Stimulated activated naive B cell treated with anti-CD40 and anti-IgM and Interleukin-4, amounts not matched to agents 10 μg/mL and 1 μg/mL and 100 μg/mL, for 72 hours (primary cell): Measurements from ENCODE around the gene SMIM5.

Experiments
- ATAC-seq, 2 donors: fragments of 150-1000 bp; cut with Tn5 transposase; replicated peaks; 2 replicates each; pipeline ENCODE4 v1.10.0; 2021; ENCODE audit warnings: moderate library complexity in 1 of 2
- DNase-seq: peaks from one replicate; pipeline ENCODE4 v3.0.0; 2021
- H3K27ac Mint-ChIP-seq: one replicate; pipeline ENCODE4 v1.8.0; 2022; ENCODE audit warnings: mild to moderate bottlenecking, mixed read lengths
- H3K27me3 Mint-ChIP-seq, 2 donors: one replicate each; pipeline ENCODE4 v1.8.0; 2022; ENCODE audit warnings: mixed read lengths in 2 of 2
- H3K36me3 Mint-ChIP-seq, 2 donors: one replicate each; pipeline ENCODE4 v1.8.0; 2022; ENCODE audit warnings: mixed read lengths in 2 of 2, mild to moderate bottlenecking in 1 of 2
- H3K4me1 Mint-ChIP-seq, 2 donors: one replicate each; pipeline ENCODE4 v1.8.0; 2022; ENCODE audit warnings: mixed read lengths in 2 of 2, mild to moderate bottlenecking in 1 of 2
- H3K4me3 Mint-ChIP-seq, 2 donors: one replicate each; pipeline ENCODE4 v1.8.0; 2022; ENCODE audit warnings: mild to moderate bottlenecking in 2 of 2, mixed read lengths in 2 of 2, moderate library complexity in 1 of 2
- H3K9me3 Mint-ChIP-seq, 2 donors: one replicate each; pipeline ENCODE4 v1.8.0; 2022; ENCODE audit warnings: mixed read lengths in 2 of 2, mild to moderate bottlenecking in 1 of 2

SMIM5 gene

GRCh38 chr17:75685499-75685898, 52.3 kb downstream of the SMIM5 start:
- Mint-ChIP-seq H3K9me3 (no peaks in the 10 kb centered on the region), H3K4me3 (no peak overlapping the region), H3K27me3 (no peaks in the 10 kb centered on the region), H3K27ac (peak overlapping the region; percentile 76), H3K4me1 (peaks cover 50 to 68% of the 10 kb centered on the region in 2 donors), H3K36me3 (peaks cover 21 to 35% of the 10 kb centered on the region in 2 donors)
- DNase-seq (no peak), ATAC-seq (no peak)

- Mint-ChIP-seq H3K4me1 (peaks cover 62 to 82% of the 10 kb centered on the region in 2 donors), H3K4me3 (peak overlapping the region; percentile 11 to 62), H3K27ac (peak overlapping the region; percentile 73), H3K9me3 (no peaks in the 10 kb centered on the region), H3K27me3 (no peaks in the 10 kb centered on the region), H3K36me3 (peaks cover 27 to 57% of the 10 kb centered on the region in 2 donors)
- no peak for DNase-seq
- ATAC-seq: peak; percentile 32 to 35
Measured at GRCh38 chr17:75688209-75688825, 55.1 kb downstream of the SMIM5 start.

DNA sequence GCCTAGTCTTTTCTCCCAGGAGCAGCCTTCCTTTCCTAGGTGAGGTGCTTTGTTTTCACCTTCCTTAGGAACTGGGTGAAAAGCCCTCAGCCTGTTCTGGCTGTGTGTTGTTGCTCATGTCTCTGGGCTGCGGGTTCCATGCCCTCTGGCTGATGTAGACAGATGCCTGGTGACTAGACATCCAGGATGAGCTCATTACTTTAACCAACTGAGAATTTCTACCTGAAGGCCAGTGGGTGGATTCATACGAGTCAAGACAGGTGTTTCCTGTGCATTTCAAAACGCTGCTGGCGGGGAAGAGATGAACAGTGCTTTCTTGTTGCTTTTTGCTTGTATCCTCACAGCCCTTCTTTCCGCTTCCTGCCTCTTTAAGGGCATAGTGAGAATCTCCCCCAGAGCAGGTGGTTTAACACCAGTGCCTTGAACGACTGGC, 56.2 kb downstream of the SMIM5 start:
- DNase-seq: no peak
- ATAC-seq: peak; percentile 69 to 87
- Mint-ChIP-seq H3K36me3 (peaks cover 27 to 62% of the 10 kb centered on the region in 2 donors), H3K27ac (peak overlapping the region; percentile 73), H3K9me3 (no peaks in the 10 kb centered on the region), H3K27me3 (no peaks in the 10 kb centered on the region), H3K4me1 (peaks cover 57 to 77% of the 10 kb centered on the region in 2 donors), H3K4me3 (peak overlapping the region; percentile 55 to 62)
